Vagina (tissue), 2 donors: Measurements from ENCODE around the gene CYP51A1. TPM values are rescaled to one million over a fixed set of nuclear protein-coding genes. Genes with fewer than 3 reads are reported as not detected.

Experiments
- DNase-seq, 2 donors: peaks; one replicate each; pipeline ENCODE4 v3.0.0-alpha.2; 2017; ENCODE audit errors: extremely low spot score in 2 of 2
- H3K27ac ChIP-seq: fragments of 200-600 bp; sonication (generic); one replicate; pipeline ENCODE4 v1.5.1; 2019
- H3K27me3 ChIP-seq: fragments of 200-600 bp; sonication (generic); one replicate; pipeline ENCODE4 v1.5.1; 2019
- H3K36me3 ChIP-seq, 2 donors: fragments of 200-600 bp; sonication (generic); one replicate each; pipeline ENCODE4 v1.5.1; 2017 to 2019
- H3K4me1 ChIP-seq: fragments of 200-600 bp; sonication (generic); one replicate; pipeline ENCODE4 v1.5.1; 2019
- H3K4me3 ChIP-seq, 2 donors: fragments of 200-600 bp; sonication (generic); 1 replicate in 1 of 2; 2 replicates in 1 of 2; pipeline ENCODE4 v1.5.1; 2016 to 2019
- H3K9me3 ChIP-seq: fragments of 200-600 bp; sonication (generic); one replicate; pipeline ENCODE4 v1.5.1; 2019
- POLR2A ChIP-seq, 2 donors: fragments of 450-650 bp; IDR thresholded peaks; one replicate each; pipeline ENCODE4 v1.6.1; 2017; ENCODE audit warnings: antibody characterized with exemption in 2 of 2, mild to moderate bottlenecking in 2 of 2, moderate library complexity in 2 of 2
- POLR2AphosphoS5 ChIP-seq, 2 donors: sonication (generic); formaldehyde crosslinking; IDR thresholded peaks; one replicate each; pipeline ENCODE4 v1.9.0; 2017; ENCODE audit warnings: antibody characterized with exemption in 2 of 2, mild to moderate bottlenecking in 2 of 2, low read depth in 1 of 2; ENCODE audit not compliant: insufficient read depth in 1 of 2
- intact Hi-C: fragments of 100-400 bp; cut with DNase I; formaldehyde crosslinking; loops from one replicate; pipeline ENCODE4 v1.15.1; 2023
- total RNA-seq: library from RNA; depleted of rRNA; stranded (reverse); fragments of >200 nt; gene quantifications from one replicate; pipeline ENCODE4 v1.2.3, GENCODE V29; 2016
- TF ChIP-seq, protein P1 (sequence below), 3 experiments: fragments of 450-650 bp in 2 of 3; fragments of 200-600 bp in 1 of 3; sonication (generic) in 1 of 3; IDR thresholded peaks; one replicate each; pipeline ENCODE4 v1.5.1; 2017 to 2019; ENCODE audit warnings: antibody characterized with exemption in 3 of 3, mild to moderate bottlenecking in 2 of 3, moderate library complexity in 2 of 3

The CYP51A1 gene
- total RNA-seq, 1 donor from 2014 or later = 39.0 TPM

DNA sequence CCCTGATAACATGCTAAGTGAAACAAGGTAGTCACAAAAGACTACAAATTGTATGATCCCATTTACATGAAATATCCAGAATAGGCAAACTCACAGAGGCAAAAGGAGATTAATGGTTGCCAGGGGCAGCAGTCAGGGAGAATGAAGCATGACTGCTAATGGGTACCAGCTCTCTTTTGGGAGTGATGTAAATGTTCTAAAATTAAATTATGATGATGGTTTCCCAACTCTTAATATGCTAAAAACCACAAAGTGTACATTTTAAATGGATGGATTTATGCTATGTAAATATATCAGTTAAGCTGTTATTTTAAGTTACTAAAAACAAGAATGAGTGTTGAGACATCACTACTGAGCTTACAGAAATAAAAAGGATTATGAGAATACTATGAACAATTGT is 12.6 kb downstream of the CYP51A1 start:
- H3K4me3 ChIP-seq = no peak overlapping the region
- peaks cover 3 to 62% of the 10 kb centered on the region in 2 donors for H3K36me3 ChIP-seq
- DNase-seq = no peak
- intact Hi-C loops = no loop called here
- no peaks in the 10 kb centered on the region for H3K4me1 ChIP-seq
- no peaks in the 10 kb centered on the region for H3K9me3 ChIP-seq
- no peak overlapping the region for H3K27ac ChIP-seq
- TF ChIP-seq POLR2A (IDR thresholded peaks at IDR 0.05) (no peak), POLR2AphosphoS5 (IDR thresholded peaks at IDR 0.05; ENCODE audit: insufficient read depth in 1 of 2, low read depth in 1 of 2) (no peak)
- TF ChIP-seq, protein P1, sequence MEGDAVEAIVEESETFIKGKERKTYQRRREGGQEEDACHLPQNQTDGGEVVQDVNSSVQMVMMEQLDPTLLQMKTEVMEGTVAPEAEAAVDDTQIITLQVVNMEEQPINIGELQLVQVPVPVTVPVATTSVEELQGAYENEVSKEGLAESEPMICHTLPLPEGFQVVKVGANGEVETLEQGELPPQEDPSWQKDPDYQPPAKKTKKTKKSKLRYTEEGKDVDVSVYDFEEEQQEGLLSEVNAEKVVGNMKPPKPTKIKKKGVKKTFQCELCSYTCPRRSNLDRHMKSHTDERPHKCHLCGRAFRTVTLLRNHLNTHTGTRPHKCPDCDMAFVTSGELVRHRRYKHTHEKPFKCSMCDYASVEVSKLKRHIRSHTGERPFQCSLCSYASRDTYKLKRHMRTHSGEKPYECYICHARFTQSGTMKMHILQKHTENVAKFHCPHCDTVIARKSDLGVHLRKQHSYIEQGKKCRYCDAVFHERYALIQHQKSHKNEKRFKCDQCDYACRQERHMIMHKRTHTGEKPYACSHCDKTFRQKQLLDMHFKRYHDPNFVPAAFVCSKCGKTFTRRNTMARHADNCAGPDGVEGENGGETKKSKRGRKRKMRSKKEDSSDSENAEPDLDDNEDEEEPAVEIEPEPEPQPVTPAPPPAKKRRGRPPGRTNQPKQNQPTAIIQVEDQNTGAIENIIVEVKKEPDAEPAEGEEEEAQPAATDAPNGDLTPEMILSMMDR (IDR thresholded peaks at IDR 0.05) = no peak
- H3K27me3 ChIP-seq = no peaks in the 10 kb centered on the region

DNA sequence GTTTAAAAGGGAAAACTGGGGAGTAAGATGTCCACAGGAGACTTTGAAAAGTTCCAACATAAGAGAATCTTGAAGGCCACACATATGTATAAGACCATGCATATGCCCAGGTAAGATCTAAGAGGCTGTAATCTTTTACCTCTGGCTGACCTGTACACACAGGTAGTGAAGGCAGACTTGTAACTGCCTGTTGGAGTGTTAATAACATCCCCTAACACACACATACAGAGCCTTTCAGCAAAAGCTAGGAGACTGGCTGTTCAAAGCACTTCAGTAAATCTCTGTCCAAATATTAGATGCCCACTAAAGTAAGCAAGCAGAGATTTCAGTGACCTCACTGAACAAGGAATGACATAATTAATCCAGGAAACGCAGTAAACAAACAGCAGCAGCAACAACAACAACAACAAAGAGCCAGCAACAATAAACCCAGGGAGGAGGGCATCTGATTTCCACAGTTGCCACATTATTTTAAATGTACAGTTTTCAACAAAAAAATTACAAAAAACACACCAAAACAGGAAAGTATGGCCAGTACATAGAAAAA is 15.0 kb downstream of the CYP51A1 start:
- no peaks in the 10 kb centered on the region for H3K4me1 ChIP-seq
- no peak overlapping the region for H3K27ac ChIP-seq
- intact Hi-C loops = no loop called here
- no peaks in the 10 kb centered on the region for H3K27me3 ChIP-seq
- H3K4me3 ChIP-seq = no peak overlapping the region
- peaks cover 0 to 63% of the 10 kb centered on the region in 2 donors for H3K36me3 ChIP-seq
- no peak for TF ChIP-seq POLR2AphosphoS5 (IDR thresholded peaks at IDR 0.05; ENCODE audit: insufficient read depth in 1 of 2, low read depth in 1 of 2)
- TF ChIP-seq POLR2A (IDR thresholded peaks at IDR 0.05) = no peak
- TF ChIP-seq, protein P1 (IDR thresholded peaks at IDR 0.05) = no peak
- no peak for DNase-seq
- H3K9me3 ChIP-seq = no peaks in the 10 kb centered on the region

DNA sequence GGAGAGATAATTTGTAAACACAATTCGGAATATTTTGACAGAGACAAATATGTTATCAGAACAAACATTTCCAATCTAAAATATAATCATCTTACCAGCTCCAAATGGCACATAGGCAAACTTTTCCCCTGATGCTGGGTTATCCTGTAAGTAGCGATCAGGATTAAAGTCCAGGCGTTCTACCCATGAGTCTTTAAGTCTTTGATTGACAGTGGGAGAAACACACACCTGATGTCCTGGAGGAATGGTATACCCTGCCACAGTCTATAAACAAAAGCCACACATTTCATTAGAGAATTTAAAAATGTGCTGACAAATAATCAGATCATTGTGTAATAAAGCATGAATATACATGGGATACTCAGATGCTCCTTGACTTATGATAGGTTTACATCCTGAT is 17.3 kb downstream of the CYP51A1 start:
- intact Hi-C loops = no loop called here
- peaks cover 0 to 44% of the 10 kb centered on the region in 2 donors for H3K36me3 ChIP-seq

DNA sequence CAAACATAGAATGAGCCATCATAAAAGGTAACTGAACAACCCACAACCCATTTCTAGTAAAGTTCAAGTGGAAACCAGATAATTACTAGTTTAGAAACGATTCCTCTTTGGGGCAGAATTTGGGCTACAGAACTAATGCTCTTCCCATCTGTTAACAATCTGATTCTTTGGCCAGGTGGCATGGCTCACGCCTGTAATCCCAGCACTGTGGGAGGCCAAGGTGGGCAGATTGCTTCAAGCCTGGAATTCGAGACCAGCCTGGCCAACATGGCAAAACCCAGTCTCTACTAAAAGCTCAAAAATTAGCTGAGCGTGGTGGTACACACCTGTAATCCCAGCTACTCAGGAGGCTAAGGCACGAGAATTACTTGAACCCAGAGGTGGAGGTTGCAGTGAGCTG is 18.5 kb downstream of the CYP51A1 start:
- no peaks in the 10 kb centered on the region for H3K27me3 ChIP-seq
- H3K9me3 ChIP-seq = no peaks in the 10 kb centered on the region
- no peaks in the 10 kb centered on the region for H3K4me1 ChIP-seq
- no peak overlapping the region for H3K4me3 ChIP-seq
- DNase-seq = no peak
- intact Hi-C loops = no loop called here
- H3K36me3 ChIP-seq = peaks cover 0 to 41% of the 10 kb centered on the region in 2 donors
- H3K27ac ChIP-seq = no peak overlapping the region
- TF ChIP-seq, protein P1 (IDR thresholded peaks at IDR 0.05) = no peak
- TF ChIP-seq POLR2A (IDR thresholded peaks at IDR 0.05) (no peak), POLR2AphosphoS5 (IDR thresholded peaks at IDR 0.05; ENCODE audit: insufficient read depth in 1 of 2, low read depth in 1 of 2) (no peak)

More for the DNA sequence above, 17.3 kb downstream of the CYP51A1 start:
- no peak overlapping the region for H3K27ac ChIP-seq
- no peak overlapping the region for H3K4me3 ChIP-seq
- TF ChIP-seq, protein P1 (IDR thresholded peaks at IDR 0.05) = no peak
- no peak for TF ChIP-seq POLR2A (IDR thresholded peaks at IDR 0.05)
- no peak for TF ChIP-seq POLR2AphosphoS5 (IDR thresholded peaks at IDR 0.05; ENCODE audit: insufficient read depth in 1 of 2, low read depth in 1 of 2)
- H3K27me3 ChIP-seq = no peaks in the 10 kb centered on the region
- no peaks in the 10 kb centered on the region for H3K4me1 ChIP-seq
- DNase-seq = no peak
- no peaks in the 10 kb centered on the region for H3K9me3 ChIP-seq

DNA sequence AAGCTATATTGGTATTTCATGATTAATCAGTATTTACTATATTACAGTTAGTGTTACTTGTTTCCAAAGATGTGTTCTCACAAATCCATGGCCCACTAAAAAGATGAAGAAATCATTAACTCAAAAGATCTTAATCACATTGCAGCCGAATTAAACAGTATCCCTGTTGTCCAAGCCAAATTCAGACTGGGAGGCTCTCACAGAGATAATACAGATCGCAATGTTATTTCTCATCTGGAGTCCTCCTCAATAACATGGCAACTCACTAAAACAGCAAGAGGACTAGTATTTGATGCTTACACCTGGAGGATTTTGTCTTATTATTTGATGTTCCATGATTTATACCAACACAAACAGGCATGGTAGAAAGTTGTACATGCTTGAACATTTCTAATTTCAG is 23.4 kb downstream of the CYP51A1 start:
- H3K27me3 ChIP-seq = no peaks in the 10 kb centered on the region
- H3K27ac ChIP-seq = no peak overlapping the region
- no peaks in the 10 kb centered on the region for H3K4me1 ChIP-seq
- TF ChIP-seq, protein P1 (IDR thresholded peaks at IDR 0.05) = no peak
- TF ChIP-seq POLR2AphosphoS5 (IDR thresholded peaks at IDR 0.05; ENCODE audit: insufficient read depth in 1 of 2, low read depth in 1 of 2) (no peak), POLR2A (IDR thresholded peaks at IDR 0.05) (no peak)
- intact Hi-C loops = loop anchor here (5.0 kb wide), 1 partner anchor 1826 kb away; no protein-coding TSS in a partner anchor
- no peak overlapping the region for H3K4me3 ChIP-seq
- H3K9me3 ChIP-seq = no peaks in the 10 kb centered on the region
- H3K36me3 ChIP-seq = peaks cover 0 to 35% of the 10 kb centered on the region in 2 donors
- no peak for DNase-seq
